GM21576 (cell line): ENCODE data around the gene CD69.

Experiments used
- ATAC-seq: cut with Tn5 transposase; IDR thresholded peaks from one replicate; pipeline ENCODE4 v1.9.1; 2021; ENCODE audit warnings: mild to moderate bottlenecking, moderate library complexity; ENCODE audit not compliant: unreplicated experiment

CD69 gene

DNA sequence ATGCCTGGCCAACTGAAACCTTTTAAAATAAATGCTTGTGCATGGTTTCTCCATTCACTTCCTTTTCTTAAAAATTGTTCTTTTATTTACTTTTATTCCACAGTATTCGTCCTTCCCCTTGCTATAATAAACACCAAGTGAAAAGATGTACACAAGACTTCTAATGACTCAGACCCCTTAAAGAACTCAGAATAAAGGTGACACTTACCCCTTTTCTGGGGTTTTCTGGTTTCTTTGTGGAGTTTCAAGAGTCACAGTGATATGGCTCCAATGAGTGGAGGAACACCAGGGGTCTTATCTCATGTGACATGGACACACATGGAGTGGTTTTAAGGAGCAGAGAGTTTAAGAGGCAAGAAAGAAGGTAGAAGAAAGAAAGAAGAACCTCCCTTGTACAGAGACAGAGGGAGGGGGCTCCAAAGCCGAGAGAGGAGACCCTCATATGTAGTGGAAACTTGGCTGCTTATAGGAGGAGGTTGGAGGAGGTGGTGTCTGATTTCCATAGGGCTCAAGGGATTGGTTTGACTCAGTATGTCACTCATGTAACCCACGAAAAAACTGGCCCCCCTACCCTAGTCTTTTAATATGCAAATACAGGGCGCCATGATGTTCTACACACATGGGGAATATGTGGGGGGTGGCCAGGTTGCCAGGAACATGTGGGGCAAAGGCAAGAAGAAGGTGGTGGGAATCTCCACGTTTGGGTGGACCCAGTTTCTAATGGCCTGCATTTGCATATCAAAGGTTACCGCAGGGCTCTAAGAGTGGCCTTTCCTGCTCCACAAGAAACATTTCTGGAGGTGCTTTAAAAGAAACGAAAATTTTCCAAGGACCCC, 22.1 kb upstream of the CD69 start:
- ATAC-seq = no peak

DNA sequence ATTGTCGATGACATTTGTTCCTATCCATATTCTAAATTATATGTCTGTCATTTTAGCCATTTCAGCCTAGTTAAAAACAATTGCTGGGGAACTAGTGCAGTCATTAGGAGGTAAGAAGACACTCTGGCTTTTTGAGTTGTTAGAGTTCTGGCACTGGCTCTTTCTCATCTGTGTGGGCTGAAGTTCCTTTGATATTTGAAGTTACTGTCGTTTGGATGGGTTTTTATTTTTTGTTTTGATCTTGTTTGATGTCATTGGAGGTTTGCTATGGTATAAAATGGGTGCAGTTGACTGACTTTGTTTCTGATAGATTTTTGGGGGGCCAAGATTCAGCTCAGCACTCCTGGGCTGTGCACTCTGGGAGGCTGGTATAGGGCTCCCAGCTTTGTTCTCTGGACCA, 20.7 kb upstream of the CD69 start:
- ATAC-seq = no peak

DNA sequence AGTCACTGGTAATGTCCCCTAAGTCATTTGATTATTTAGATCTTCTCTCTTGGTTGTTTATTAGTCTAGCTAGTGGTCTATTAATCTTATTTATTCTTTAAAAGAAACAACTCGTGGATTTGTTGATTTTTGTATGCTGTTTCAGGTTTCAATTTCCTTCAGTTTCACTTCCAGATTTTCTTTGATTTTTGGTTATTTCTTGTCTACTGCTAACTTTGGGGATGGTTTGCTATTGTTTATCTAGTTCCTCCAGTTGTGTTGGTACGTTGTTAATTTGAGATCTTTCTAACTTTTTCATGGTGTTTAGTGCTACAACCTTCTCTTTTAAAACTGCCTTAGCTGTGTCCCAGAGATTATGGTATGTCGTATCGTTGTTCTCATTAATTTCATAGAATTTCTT, 18.5 kb upstream of the CD69 start:
- no peak for ATAC-seq

DNA sequence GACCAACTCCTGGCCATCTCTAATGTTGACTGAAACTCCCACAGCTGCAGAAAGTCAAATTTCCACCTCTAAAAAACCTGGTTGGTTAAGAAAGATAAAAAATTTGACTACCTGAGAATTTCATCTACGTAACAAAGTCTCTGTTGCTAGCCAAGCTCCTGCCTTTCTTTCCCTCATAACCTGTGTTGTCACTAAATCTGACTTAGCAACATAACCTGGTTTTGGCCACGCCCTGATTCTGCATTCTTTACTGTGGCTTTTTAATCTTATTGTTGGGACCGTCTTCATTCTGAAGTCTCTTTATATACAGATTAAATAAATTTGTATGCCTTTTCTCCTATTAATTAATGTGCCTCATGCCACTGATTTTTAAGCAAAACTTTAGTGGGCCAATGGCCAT, 16.1 kb upstream of the CD69 start:
- ATAC-seq = no peak

DNA sequence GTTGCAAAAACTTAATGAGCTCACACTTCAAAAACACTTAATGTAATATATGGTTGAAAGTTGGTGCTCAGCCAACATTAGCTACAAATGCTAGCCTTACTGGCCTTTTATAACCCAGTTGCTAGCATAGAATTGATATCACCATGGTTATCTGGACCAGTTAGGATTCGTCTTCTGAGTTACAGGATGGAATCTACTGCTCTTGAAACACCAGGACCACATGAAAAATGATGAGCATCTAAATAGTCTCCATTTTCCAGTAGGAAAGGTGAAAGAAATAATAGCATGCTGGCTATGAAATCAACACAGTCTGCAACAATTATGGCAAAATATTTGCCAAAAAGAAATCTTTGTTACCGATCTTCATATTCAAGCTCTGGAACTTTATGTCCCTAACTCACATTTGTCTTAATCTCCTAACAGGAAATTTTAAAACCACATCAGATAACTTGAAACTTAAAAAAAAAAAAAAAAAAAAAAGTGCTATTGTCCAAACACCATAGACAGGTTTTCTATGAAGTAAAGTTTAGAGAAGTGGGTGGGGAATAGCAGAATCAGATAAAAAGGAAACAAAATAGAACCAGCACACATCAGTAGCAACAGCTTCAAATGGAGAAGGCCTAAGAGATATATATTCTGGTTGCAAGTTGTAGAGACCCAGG, 12.6 kb upstream of the CD69 start:
- ATAC-seq = no peak

DNA sequence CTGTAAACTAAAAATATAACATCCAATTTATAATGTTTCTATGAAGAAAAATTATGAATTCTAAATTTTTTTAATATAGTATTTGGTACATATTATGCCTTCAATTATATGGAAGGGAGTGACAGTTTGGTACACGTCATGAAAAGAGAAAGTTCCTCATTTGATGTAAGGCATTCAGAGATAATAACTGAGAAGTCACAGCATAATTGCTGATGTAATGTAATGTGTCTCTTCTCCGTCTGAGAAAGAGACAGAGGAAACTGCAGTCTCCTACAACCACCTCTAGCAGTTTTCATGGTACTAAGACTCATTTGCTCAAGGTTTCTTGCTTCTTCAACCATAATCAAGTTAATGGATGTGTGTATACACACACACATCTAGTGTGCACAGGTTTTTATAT, 2.3 kb upstream of the CD69 start:
- no peak for ATAC-seq

DNA sequence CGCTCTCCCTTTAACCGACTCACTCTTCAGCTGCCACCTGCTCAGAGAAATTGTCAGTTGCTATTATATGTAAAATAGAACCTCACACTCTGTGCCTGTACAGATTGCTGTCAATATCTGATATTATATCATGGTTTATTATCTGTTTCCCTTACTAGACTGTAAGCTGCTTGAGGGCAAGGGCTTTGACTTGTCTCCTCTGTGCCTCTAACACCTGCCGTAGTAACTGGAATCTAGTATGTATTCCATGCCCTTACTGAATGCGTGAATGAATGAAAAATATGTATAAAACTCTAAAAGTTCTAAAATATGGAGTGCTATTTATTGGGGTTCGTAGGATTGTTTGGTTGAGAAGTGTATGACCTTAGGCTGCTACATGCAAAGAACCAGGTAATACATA, 1.7 kb upstream of the CD69 start:
- ATAC-seq = no peak

DNA sequence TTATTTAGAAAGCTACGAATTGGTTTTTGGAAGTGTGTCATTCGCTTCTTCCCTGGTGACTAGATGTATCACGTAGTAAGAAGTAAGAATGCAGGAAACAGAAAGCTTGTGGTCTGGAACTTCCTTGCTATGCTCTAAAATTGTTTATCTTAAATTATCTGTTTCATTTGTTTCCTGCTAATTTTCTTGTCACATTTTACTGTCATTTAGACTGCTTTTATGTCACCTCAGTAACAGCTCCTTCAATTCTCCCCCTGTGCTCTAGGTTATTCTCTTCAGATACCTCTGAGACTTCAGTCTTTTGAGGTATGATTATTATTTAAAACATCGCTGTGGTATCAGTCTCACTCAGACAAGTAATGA, 699 bp upstream of the CD69 start:
- ATAC-seq = no peak

DNA sequence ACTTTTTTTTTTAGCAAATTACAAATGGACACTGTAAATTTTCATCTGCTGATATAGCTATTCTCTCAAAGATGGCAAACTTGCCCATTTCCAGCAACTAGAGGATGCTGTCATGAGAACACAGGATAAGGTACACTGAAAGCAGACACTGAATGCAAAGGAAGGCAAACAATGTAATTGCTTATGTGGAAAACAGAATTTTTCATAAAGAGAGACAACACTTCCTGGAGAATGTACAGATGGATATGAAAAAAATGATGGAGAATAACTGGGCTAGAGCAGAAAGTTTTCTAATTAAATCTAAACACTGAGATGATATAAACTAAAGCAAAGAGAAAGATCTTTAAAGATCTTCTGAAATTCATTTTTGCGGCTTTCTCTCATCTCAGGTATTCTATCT, 581 bp downstream of the CD69 start:
- no peak for ATAC-seq

DNA sequence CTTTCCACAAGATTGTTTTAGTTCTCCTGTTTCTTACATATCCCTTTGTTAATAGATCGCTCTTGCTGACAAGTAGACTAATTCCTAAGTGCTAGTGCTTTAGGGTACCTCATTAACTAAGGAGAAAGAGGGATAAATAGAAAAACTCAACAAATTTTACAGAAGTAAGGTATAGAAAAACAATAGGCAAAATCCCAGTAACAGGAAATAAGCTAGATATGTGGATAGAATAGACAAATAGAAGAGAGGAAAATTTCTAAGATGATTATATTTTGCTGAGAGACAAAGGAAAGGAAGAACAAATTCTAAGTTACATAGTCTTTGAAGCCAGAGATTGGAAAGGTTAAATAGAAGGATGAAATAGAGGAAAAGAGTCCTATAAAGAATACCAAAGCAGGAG, 1.0 kb downstream of the CD69 start:
- no peak for ATAC-seq

DNA sequence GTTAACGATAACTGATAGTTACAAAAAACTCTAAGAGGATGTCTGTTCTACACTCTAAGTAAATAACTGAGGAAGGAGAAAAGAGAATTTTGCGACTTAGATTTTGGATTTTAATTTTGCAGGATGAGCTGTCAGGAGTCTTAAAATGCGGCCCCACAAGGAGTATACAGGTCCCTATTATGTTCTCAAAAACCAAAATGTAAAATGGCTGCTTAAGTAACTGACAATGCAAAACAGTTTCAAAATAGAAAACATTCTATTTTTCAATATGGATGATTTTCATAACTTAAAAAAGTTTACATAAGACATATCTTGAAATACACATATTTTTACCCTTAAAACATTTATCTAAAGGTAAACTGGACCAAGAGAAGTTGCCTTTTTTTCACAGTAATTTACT, 2.6 kb downstream of the CD69 start:
- no peak for ATAC-seq

DNA sequence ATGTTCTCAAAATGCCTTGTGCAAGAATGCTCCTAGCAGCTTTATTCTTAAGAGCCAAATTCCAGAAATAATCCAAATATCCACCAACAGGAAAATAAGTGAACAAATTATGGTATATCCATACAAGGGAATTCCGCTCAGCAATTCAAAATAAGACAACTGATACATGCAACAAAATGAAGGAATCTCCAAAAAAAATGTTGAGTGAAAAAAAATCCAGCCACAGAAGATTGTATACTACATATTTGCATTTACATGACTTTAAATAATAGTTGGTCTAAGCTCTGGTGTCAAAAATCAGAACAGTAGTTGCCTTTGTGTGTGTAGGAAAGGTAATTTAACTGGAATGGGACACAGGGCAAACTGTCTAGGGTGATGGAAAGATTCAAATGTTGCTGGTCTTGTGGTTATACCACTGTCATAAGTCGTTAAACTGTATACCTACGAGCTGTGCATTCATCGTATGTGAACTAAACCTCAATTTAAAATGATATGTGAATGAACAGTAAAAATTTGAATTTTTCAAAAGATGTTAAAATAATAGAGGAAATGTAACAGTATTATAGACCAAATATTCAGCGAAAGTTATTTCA, 3.2 kb downstream of the CD69 start:
- no peak for ATAC-seq

DNA sequence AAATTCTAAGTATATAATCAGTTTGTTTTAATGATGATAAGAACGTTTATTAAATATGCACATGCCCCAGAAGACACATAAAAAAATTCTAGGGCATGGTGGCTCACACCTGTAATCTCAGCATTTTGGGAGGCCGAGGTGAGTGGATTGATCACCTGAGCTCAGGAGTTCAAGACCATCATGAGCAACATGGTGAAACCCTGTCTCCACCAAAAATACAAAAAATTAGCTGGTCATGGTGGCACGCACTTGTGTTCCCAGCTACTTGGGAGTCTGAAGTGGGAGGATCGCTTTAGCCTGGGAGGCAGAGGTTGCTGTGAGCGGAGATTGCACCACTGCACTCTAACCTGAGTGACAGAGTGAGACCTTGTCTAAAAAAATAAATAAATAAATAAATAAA, 4.0 kb downstream of the CD69 start:
- ATAC-seq = no peak

DNA sequence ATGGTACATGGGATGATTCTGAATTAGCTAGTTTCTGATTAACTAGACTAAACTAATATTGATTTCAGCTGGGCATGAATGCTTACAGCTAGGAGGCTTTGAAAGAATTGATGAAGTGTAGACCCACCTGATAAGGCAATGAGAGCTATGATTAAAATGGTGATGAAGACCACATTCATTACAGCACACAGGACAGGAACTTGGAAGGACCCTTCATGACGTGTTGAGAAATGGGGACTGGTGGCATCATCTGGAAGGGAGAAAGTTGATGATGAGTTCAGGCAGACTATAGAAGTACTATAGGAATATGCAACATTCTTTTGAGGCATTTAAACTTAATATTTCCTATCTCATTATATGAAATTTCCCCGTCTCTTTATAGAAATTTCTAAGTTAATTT, 4.5 kb downstream of the CD69 start:
- ATAC-seq = no peak

DNA sequence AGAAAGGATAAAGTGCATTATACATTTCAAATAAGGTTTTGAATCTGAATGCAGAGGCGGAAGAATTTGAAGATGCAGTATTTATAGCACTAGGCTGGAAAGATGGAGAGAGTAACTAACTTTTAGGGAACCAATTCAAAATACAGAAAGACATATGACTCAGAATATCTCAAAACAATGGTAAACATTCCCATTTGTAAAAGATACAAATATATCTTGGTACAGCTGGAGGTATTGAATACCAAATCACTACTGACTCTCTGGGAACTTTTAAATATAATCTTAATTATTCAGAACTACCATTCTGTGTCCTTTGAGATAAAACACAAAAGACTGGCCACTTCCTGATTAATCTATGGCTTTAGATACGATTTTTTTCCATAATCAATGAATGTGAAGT, 5.1 kb downstream of the CD69 start:
- no peak for ATAC-seq

DNA sequence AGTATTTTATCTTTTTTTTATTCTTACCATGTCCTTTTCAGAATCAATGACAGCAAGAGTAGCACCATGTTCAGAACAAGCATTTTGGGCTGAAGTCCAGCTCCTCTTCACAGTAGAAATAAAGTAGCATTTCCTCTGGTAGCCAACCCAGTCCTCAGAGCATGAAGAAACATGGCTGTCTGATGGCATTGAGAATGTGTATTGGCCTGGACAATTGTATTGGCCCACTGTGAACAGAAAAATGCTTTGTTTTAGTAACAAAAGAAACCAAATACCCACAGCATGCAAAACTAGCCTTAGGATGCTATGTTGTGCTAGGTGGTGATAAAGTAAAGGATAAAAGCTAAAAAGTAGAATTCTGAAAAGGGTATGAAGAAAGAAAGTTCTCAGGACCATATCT, 5.7 kb downstream of the CD69 start:
- no peak for ATAC-seq

DNA sequence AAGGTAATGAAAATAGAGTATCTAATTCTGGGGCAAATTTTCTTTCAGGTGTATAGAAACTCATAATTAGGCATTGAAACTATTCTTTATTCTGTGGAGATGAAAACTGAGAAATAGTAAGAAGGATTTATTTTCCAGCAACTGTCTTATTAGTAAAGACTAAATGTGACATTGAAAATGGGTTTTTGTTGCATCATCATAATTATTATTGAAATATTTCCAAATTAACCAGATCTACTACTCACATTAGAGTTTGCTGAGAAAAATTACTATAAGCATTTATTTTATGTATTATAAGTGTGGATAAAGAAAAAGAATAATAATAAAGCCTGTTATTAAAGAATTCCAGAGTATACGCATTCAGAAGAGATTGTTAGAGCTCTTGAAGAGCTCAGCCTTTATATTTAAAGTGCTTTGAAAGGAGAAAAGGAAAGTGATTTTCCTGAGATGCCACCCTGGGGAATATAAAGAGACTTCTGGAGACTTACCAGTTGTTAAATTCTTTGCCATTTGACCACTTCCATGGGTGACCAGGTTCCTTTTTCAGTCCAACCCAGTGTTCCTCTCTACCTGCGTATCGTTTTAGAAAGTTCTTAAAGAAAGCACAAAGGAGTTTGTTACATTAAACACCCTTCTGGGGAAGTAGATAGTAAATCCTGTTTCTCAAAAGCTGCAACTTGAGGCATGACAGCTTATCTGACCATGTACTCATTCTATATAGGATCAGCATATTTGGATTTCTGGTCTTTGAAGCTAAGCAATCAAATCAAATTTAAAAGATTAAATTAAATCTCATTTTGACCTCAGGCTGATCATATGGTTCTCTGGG, 6.4 kb downstream of the CD69 start:
- ATAC-seq = no peak

DNA sequence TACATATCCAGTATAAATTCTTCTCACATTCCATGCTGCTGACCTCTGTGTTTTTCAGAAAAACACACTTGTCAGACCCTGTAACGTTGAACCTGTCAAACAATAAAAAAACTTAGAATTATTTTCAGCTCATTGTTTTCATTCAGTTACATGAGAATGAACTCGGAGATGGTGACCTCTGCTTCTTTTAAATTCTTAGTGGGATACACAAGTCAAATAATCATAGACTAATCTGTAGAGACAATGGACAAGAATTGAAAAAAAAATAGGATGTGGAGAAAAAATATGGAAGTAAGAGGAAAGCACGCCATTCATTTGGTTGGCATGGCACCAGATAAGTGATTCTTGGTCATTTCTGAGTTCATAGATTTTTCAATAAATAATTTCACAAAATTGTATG, 7.2 kb downstream of the CD69 start:
- no peak for ATAC-seq

DNA sequence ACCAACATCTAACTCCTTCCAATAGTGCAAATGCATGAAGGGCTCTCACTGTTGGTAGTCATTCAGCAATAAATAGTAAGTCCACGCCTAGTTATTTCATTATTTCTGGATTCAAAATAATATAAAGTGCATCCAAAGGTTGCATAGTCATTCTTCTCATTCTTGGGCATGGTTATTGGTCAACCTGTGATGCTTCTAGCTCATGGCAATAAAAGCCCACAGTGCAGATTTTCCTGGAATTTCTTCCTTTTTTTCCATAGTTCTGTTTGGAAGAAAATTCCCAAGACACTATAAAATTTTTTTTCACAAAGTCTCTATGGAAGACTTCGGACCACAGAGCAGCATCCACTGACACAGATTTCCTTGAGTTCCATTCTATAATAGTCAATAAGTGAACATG, 7.6 kb downstream of the CD69 start:
- no peak for ATAC-seq

DNA sequence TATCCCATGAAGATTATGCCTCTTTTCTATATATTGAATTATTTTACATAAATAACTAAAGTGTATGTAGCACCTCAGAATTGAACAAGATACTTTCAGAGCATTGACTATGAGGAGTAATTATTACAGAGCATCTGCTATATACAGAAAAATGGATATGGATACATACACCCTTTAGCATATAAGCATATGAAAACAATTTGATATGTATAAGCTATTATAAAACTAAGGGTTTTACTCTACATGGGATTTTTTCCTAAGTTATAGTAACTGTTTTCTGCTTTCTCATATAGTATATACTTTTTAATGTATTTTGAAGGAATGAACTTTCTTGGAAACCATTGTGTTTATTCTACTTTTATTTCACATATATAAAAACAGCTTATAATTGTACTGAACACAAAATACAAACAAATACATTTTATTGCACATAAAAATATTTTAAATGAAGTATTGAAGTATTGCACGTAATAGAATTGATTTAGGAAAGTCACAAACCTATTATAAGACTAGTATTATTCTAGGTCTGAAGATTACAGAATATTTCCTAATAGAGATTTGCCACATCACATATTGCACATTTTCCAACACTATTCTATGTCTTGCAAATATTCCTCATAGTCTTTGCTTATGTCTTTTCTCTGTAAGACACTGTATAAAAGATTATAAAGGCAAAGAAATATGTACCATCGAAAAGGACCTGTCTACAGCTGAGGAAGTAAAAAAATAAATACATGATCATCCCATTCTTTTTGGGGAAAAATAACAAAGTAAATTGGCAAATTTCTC, 8.4 kb downstream of the CD69 start:
- ATAC-seq = no peak
